ENCODE measurements around the gene TDRD10. TPM values are rescaled to one million over a fixed set of nuclear protein-coding genes. Genes with fewer than 3 reads are reported as not detected.

Gene TDRD10
- total RNA-seq, 2 donors from 2014 or later: 1.1 to 28.0 TPM

GRCh38 chr1:154456631-154457030 lies 45.4 kb upstream of the TDRD10 start:
- TF ChIP-seq, protein P1, sequence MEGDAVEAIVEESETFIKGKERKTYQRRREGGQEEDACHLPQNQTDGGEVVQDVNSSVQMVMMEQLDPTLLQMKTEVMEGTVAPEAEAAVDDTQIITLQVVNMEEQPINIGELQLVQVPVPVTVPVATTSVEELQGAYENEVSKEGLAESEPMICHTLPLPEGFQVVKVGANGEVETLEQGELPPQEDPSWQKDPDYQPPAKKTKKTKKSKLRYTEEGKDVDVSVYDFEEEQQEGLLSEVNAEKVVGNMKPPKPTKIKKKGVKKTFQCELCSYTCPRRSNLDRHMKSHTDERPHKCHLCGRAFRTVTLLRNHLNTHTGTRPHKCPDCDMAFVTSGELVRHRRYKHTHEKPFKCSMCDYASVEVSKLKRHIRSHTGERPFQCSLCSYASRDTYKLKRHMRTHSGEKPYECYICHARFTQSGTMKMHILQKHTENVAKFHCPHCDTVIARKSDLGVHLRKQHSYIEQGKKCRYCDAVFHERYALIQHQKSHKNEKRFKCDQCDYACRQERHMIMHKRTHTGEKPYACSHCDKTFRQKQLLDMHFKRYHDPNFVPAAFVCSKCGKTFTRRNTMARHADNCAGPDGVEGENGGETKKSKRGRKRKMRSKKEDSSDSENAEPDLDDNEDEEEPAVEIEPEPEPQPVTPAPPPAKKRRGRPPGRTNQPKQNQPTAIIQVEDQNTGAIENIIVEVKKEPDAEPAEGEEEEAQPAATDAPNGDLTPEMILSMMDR (IDR thresholded peaks at IDR 0.05): no peak
- Histone ChIP-seq H3K36me3 (no peaks in the 10 kb centered on the region), H3K9me3 (no peaks in the 10 kb centered on the region), H3K4me1 (ENCODE audit: control insufficient read depth in 1 of 2, low read depth in 2 of 2) (peaks cover 0 to 12% of the 10 kb centered on the region in 2 donors), H3K27me3 (replicated peaks; ENCODE audit: insufficient read depth) (no peaks in the 10 kb centered on the region), H3K27ac (no peak overlapping the region), H3K4me3 (no peak overlapping the region)
- no peak for DNase-seq (ENCODE audit: low spot score)
- no peak for ATAC-seq (ENCODE audit: insufficient number of reproducible peaks, low FRiP score, low read depth)

DNA sequence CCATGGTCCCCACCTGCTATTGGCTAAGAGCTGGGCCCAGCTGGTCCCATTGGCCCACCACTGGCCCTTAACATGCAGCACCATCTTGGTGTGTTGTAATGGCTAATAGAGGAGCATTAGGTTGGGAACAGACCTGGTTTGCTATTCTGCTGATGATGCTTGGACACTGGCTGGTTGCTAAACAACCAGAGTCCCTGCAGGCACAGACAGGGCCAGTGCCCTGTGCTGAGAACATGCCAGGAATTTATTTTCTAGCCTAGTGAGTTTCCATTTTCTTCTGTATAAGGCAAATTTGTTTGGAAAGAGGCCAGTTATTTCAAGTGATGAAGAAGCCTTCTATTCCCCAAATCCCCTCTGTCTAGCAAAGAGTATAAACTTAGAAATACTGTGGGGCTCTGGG lies 42.9 kb upstream of the TDRD10 start:
- H3K9me3 ChIP-seq: no peaks in the 10 kb centered on the region
- no peak for ATAC-seq (ENCODE audit: insufficient number of reproducible peaks, low FRiP score, low read depth)
- H3K4me3 ChIP-seq: no peak overlapping the region
- no peaks in the 10 kb centered on the region for H3K36me3 ChIP-seq
- TF ChIP-seq, protein P1 (IDR thresholded peaks at IDR 0.05): no peak
- H3K27ac ChIP-seq: no peak overlapping the region
- peaks cover 0 to 11% of the 10 kb centered on the region in 2 donors for H3K4me1 ChIP-seq (ENCODE audit: control insufficient read depth in 1 of 2, low read depth in 2 of 2)
- DNase-seq (ENCODE audit: low spot score): no peak
- no peaks in the 10 kb centered on the region for H3K27me3 ChIP-seq (replicated peaks; ENCODE audit: insufficient read depth)

GRCh38 chr1:154460695-154461260 lies 41.2 kb upstream of the TDRD10 start:
- Histone ChIP-seq H3K9me3 (no peaks in the 10 kb centered on the region), H3K27ac (no peak overlapping the region), H3K4me1 (ENCODE audit: control insufficient read depth in 1 of 2, low read depth in 2 of 2) (peaks cover 0 to 11% of the 10 kb centered on the region in 2 donors), H3K36me3 (no peaks in the 10 kb centered on the region), H3K4me3 (no peak overlapping the region), H3K27me3 (replicated peaks; ENCODE audit: insufficient read depth) (no peaks in the 10 kb centered on the region)
- TF ChIP-seq, protein P1 (IDR thresholded peaks at IDR 0.05): no peak
- no peak for ATAC-seq (ENCODE audit: insufficient number of reproducible peaks, low FRiP score, low read depth)
- no peak for DNase-seq (ENCODE audit: low spot score)

GRCh38 chr1:154463512-154463990 lies 38.5 kb upstream of the TDRD10 start:
- no peaks in the 10 kb centered on the region for H3K36me3 ChIP-seq
- H3K27ac ChIP-seq: peak overlapping the region in 1 of 2 donors; percentile 41
- DNase-seq (ENCODE audit: low spot score): no peak
- H3K4me3 ChIP-seq: no peak overlapping the region
- H3K27me3 ChIP-seq (replicated peaks; ENCODE audit: insufficient read depth): no peaks in the 10 kb centered on the region
- TF ChIP-seq, protein P1 (IDR thresholded peaks at IDR 0.05): no peak
- H3K4me1 ChIP-seq (ENCODE audit: control insufficient read depth in 1 of 2, low read depth in 2 of 2): peaks cover 0 to 11% of the 10 kb centered on the region in 2 donors
- H3K9me3 ChIP-seq: no peaks in the 10 kb centered on the region
- no peak for ATAC-seq (ENCODE audit: insufficient number of reproducible peaks, low FRiP score, low read depth)

- Histone ChIP-seq H3K27me3 (replicated peaks; ENCODE audit: insufficient read depth) (no peaks in the 10 kb centered on the region), H3K27ac (no peak overlapping the region), H3K36me3 (no peaks in the 10 kb centered on the region), H3K9me3 (no peaks in the 10 kb centered on the region), H3K4me3 (no peak overlapping the region), H3K4me1 (ENCODE audit: control insufficient read depth in 1 of 2, low read depth in 2 of 2) (peaks cover 0 to 11% of the 10 kb centered on the region in 2 donors)
- no peak for DNase-seq (ENCODE audit: low spot score)
- ATAC-seq (ENCODE audit: insufficient number of reproducible peaks, low FRiP score, low read depth): no peak
- TF ChIP-seq, protein P1 (IDR thresholded peaks at IDR 0.05): no peak
Measured at GRCh38 chr1:154465621-154466195, 36.3 kb upstream of the TDRD10 start.

Data from thoracic aorta (tissue), 2 donors.